ENCODE data around the gene NFKBIE. TPM values are rescaled to one million over a fixed set of nuclear protein-coding genes. Genes with fewer than 3 reads are reported as not detected.

The NFKBIE gene
- total and polyA plus RNA-seq, 9 of the 15 experiments (the other 6 are each of a cell fraction or from before 2014, with no cell fraction given), result 2.1 to 16.4 (median 11.7) TPM

- TF ChIP-seq STAG1 (CRISPR knock-in tag; IDR thresholded peaks at IDR 0.05; ENCODE audit: borderline replicate concordance) (peak; percentile 8; the same call in 1 of the 2 replicates), PYGO2 (tag; IDR thresholded peaks at IDR 0.05) (no peak), MAFF (IDR thresholded peaks at IDR 0.05; ENCODE audit: low read length) (peak; percentile 58), XRCC3 (IDR thresholded peaks at IDR 0.05) (no peak), SP1 (CRISPR knock-in tag; IDR thresholded peaks at IDR 0.05) (no peak), CHCHD3 (CRISPR knock-in tag; IDR thresholded peaks at IDR 0.05) (no peak), NUFIP1 (IDR thresholded peaks at IDR 0.05; ENCODE audit: partially characterized antibody) (no peak), CCNT2 (IDR thresholded peaks at IDR 0.05; ENCODE audit: borderline replicate concordance, extremely low read depth, insufficient read length, low read depth, low read length) (peak; percentile 98), JUND (IDR thresholded peaks at IDR 0.05; ENCODE audit: borderline replicate concordance, low read depth, low read length) (peak; percentile 96), JUND (tag; IDR thresholded peaks at IDR 0.05; ENCODE audit: borderline replicate concordance, low read depth, low read length) (peak; percentile 72; the same call in 1 of the 3 replicates), MIER1 (IDR thresholded peaks at IDR 0.05; ENCODE audit: low read depth) (no peak), ARID3B (CRISPR knock-in tag; IDR thresholded peaks at IDR 0.05; ENCODE audit: borderline replicate concordance) (0 out of 2 replicates have a peak, but pooled peaks have one; percentile 57), ASH1L (IDR thresholded peaks at IDR 0.05; ENCODE audit: borderline replicate concordance, low read depth, partially characterized antibody) (no peak), MGA (IDR thresholded peaks at IDR 0.05) (peak; percentile 68)
These were observed 17.7 kb downstream of the NFKBIE start (continued) for GRCh38 chr6:44247338-44248302.
